Measurements from ENCODE around the gene IFNL4.

IFNL4 gene

DNA sequence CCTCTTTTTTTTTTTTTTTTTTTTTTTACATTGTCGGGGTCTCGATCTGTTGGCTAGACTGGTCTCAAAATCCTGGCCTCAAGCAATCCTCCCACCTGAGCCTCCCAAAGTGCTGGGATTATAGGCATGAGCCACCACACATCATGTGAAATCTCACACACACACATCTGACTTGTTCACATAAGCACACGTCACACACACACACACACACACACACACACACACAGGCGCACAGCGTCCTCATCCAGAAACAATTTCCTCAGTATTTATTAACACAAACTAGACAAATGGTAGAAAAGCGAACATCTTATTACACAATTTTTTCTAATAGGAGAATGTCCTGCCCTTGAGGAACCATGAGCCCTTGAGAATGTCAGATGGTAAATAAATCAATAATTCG lies 39.5 kb downstream of the IFNL4 start:
- TF ChIP-seq CTCF (conservative IDR thresholded peaks at IDR 0.05), result no peak
- H3K27ac ChIP-seq, result no peak overlapping the region

GRCh38 chr19:39208175-39208795 lies 40.4 kb downstream of the IFNL4 start:
- TF ChIP-seq CTCF (conservative IDR thresholded peaks at IDR 0.05), result no peak
- no peak overlapping the region for H3K27ac ChIP-seq

GRCh38 chr19:39207293-39207836 lies 41.3 kb downstream of the IFNL4 start:
- TF ChIP-seq CTCF (conservative IDR thresholded peaks at IDR 0.05), result no peak
- H3K27ac ChIP-seq, result no peak overlapping the region

DNA sequence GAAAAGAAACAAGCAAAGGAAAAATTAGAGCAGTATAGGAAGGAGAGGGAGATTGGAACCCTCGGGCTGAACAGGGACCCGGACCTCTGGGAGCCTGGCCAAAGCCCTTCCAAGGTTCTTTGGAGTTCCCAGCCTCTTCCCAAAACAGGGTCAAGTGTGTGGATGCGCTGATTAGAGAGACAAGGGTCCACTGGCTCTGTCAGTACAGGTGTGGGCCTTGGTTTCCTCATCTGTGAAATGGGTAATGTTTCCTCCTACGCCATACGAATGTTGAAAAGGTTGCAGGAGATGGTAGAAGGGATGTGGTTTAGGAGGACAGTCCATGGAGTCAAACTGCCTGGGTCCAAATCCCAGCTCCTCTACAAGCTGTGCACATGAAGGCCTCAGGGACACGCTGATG lies 42.5 kb downstream of the IFNL4 start:
- no peak overlapping the region for H3K27ac ChIP-seq
- no peak for TF ChIP-seq CTCF (conservative IDR thresholded peaks at IDR 0.05)

DNA sequence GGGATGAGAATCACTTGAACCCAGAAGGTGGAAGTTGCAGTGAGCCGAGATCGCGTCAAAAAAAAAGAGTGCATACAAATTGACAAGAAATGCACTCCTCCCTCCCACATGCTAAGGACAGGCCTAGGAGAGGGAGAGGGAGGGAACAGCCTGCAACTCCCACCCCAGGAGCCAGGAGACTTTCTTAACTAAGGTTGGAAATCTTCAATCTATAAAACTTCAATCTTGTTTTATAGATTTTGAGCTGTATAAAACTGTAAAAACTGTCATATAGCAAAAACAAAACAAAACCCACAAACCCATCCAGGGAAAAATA lies 43.2 kb downstream of the IFNL4 start:
- no peak for TF ChIP-seq CTCF (conservative IDR thresholded peaks at IDR 0.05)
- no peak overlapping the region for H3K27ac ChIP-seq

GRCh38 chr19:39203372-39204341 lies 45.0 kb downstream of the IFNL4 start, which contains the start of gene SYCN:
Gene SYCN (minus strand): TSS chr19:39204263. CDS start chr19:39204254, 9 bp downstream.
- H3K27ac ChIP-seq, result no peak within 1 kb of the TSS
- TF ChIP-seq CTCF (conservative IDR thresholded peaks at IDR 0.05), result no peak

DNA sequence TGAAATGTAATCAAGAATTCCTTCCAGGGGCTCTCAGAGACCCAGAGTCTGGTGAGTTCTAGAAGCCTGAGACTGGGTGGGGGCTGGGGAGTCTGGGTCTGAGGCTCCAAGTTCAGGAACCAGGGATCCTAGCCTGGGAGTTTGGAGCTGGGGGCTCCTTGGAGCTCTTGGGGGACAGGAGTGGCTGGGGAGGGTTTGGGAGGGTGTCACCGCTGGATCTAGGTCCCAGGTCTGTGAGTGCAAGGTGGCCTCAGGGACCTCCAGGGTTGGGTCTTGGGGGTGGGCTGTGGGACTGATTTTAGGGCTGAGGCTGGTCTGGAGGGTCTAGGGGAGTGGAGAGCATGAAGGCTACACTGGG lies 45.7 kb downstream of the IFNL4 start:
- TF ChIP-seq CTCF (conservative IDR thresholded peaks at IDR 0.05), result no peak
- no peak overlapping the region for H3K27ac ChIP-seq
